MG63 (cell line): ENCODE results near the gene MBD5. TPM values are rescaled to one million over a fixed set of nuclear protein-coding genes. Genes with fewer than 3 reads are reported as not detected.

Experiments
- DNase-seq: peaks from one replicate; pipeline ENCODE4 v3.0.0-alpha.2; 2020
- H3K27me3 ChIP-seq: fragments of 250-450 bp; sonication (Bioruptor Pico); 2 replicates; pipeline ENCODE4 v1.5.1; 2020; ENCODE audit warnings: mild to moderate bottlenecking, moderate library complexity
- H3K36me3 ChIP-seq: fragments of 250-450 bp; sonication (Bioruptor Pico); 2 replicates; pipeline ENCODE4 v1.5.1; 2020; ENCODE audit warnings: mild to moderate bottlenecking, moderate library complexity
- H3K4me3 ChIP-seq: fragments of 250-450 bp; sonication (Bioruptor Pico); 2 replicates; pipeline ENCODE4 v1.5.1; 2020; ENCODE audit warnings: mild to moderate bottlenecking, moderate library complexity
- H3K9me3 ChIP-seq: fragments of 250-450 bp; sonication (Bioruptor Pico); 2 replicates; pipeline ENCODE4 v1.5.1; 2020; ENCODE audit warnings: mild to moderate bottlenecking, moderate library complexity
- total RNA-seq: library from RNA; depleted of rRNA; stranded (reverse); fragments of >200 nt; shearing (Covaris generic); gene quantifications from 2 replicates; pipeline ENCODE4 v1.2.3, GENCODE V29; 2014; ENCODE audit warnings: low replicate concordance

MBD5 gene
- total RNA-seq, 1 experiment from 2014 or later, result 5.9 TPM

- Histone ChIP-seq H3K9me3 (no peaks in the 10 kb centered on the region), H3K36me3 (no peaks in the 10 kb centered on the region), H3K4me3 (no peak overlapping the region), H3K27me3 (no peaks in the 10 kb centered on the region)
- no peak for DNase-seq
Measured at GRCh38 chr2:148493822-148494563, 473.1 kb downstream of the MBD5 start.

DNA sequence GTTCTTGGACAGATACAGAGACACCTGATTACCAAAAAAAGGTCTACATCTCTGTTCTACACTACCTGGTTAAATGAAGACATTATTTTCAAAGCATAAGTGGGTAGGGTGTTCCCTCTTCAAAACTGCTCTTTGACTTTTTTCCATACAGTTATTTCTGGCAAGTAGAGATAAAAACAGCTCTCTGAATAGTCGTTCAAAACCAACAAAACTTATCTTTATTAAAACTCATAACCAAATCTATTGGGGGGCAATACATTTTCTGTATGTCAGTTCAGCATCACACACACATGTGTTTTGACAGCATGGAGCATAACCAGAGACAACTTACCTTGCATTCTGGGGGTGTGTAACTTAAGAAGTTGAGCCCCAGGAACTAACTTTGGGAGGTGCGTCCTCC, 474.7 kb downstream of the MBD5 start:
- H3K4me3 ChIP-seq, result no peak overlapping the region
- no peaks in the 10 kb centered on the region for H3K9me3 ChIP-seq
- H3K27me3 ChIP-seq, result no peaks in the 10 kb centered on the region
- no peaks in the 10 kb centered on the region for H3K36me3 ChIP-seq
- no peak for DNase-seq

GRCh38 chr2:148501545-148501944, 480.7 kb downstream of the MBD5 start:
- no peak for DNase-seq
- Histone ChIP-seq H3K36me3 (no peaks in the 10 kb centered on the region), H3K27me3 (no peaks in the 10 kb centered on the region), H3K9me3 (no peaks in the 10 kb centered on the region), H3K4me3 (no peak overlapping the region)

DNA sequence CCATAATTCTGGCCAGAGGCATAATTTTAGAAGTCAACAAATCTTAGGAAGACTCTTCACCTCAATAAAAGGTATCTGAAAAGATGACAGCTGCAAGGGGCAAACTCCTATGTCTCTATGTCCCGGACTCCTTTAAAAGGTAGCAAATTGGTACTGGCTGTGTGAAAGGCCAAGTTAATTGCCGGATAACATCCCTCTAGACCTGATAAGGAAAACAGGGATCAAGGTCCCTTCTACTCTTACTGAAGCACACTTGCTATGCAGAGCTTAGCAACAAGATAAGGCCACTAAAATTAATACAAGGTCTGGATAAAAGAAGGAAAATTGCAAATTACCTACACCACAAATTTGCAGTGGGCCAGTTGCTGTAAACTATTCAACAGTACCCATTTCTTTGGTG, 482.6 kb downstream of the MBD5 start:
- DNase-seq, result no peak
- Histone ChIP-seq H3K36me3 (no peaks in the 10 kb centered on the region), H3K4me3 (no peak overlapping the region), H3K9me3 (no peaks in the 10 kb centered on the region), H3K27me3 (no peaks in the 10 kb centered on the region)

GRCh38 chr2:148507970-148508369, 487.1 kb downstream of the MBD5 start:
- no peak for DNase-seq

GRCh38 chr2:148508878-148509287, 488.0 kb downstream of the MBD5 start:
- H3K4me3 ChIP-seq, result peak overlapping the region; percentile 12; the same call in 1 of the 2 replicates
- no peak for DNase-seq
- H3K36me3 ChIP-seq, result no peaks in the 10 kb centered on the region
- no peaks in the 10 kb centered on the region for H3K27me3 ChIP-seq
- no peaks in the 10 kb centered on the region for H3K9me3 ChIP-seq

More at GRCh38 chr2:148507970-148508369, 487.1 kb downstream of the MBD5 start:
- Histone ChIP-seq H3K27me3 (no peaks in the 10 kb centered on the region), H3K9me3 (no peaks in the 10 kb centered on the region), H3K4me3 (no peak overlapping the region), H3K36me3 (no peaks in the 10 kb centered on the region)

- H3K36me3 ChIP-seq, result no peaks in the 10 kb centered on the region
- peak; percentile 74 for DNase-seq
- H3K27me3 ChIP-seq, result no peaks in the 10 kb centered on the region
- peak overlapping the region; percentile 12 for H3K4me3 ChIP-seq
- H3K9me3 ChIP-seq, result no peaks in the 10 kb centered on the region
Measured at GRCh38 chr2:148509288-148509902, 488.5 kb downstream of the MBD5 start.

- Histone ChIP-seq H3K4me3 (no peak overlapping the region), H3K9me3 (no peaks in the 10 kb centered on the region), H3K36me3 (no peaks in the 10 kb centered on the region), H3K27me3 (no peaks in the 10 kb centered on the region)
- DNase-seq, result no peak
Measured at GRCh38 chr2:148511883-148512282, 491.0 kb downstream of the MBD5 start.

DNA sequence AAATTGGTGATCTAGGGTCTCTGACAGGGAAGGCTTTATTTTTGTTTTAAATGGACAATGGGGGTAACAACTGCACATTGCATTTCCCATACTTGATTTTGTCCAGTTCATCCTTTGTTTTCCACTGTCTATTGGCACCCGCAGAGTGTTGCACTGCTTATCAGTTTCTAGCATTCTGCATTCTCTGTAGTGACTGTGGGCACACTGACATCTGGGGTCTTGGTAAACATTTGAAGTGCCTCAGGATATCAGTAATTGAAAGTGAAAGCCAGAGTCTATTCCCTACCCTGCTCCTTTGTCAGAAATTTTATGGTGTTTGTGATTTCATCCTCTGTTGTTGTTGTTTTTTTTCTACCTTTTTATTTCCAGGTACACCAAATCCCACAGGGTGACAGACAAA, 491.6 kb downstream of the MBD5 start:
- H3K4me3 ChIP-seq, result no peak overlapping the region
- H3K9me3 ChIP-seq, result no peaks in the 10 kb centered on the region

GRCh38 chr2:148513427-148513826, 492.5 kb downstream of the MBD5 start:
- H3K9me3 ChIP-seq, result no peaks in the 10 kb centered on the region
- no peak overlapping the region for H3K4me3 ChIP-seq
- DNase-seq, result no peak
- no peaks in the 10 kb centered on the region for H3K27me3 ChIP-seq
- no peaks in the 10 kb centered on the region for H3K36me3 ChIP-seq

More for the DNA sequence above, 491.6 kb downstream of the MBD5 start:
- H3K27me3 ChIP-seq, result no peaks in the 10 kb centered on the region
- DNase-seq, result no peak
- H3K36me3 ChIP-seq, result no peaks in the 10 kb centered on the region

GRCh38 chr2:148515120-148515519, 494.2 kb downstream of the MBD5 start:
- DNase-seq, result no peak
- no peaks in the 10 kb centered on the region for H3K9me3 ChIP-seq
- H3K4me3 ChIP-seq, result no peak overlapping the region
- no peaks in the 10 kb centered on the region for H3K36me3 ChIP-seq
- no peaks in the 10 kb centered on the region for H3K27me3 ChIP-seq

- DNase-seq, result no peak
Measured at GRCh38 chr2:148515976-148516375, 495.1 kb downstream of the MBD5 start.

DNA sequence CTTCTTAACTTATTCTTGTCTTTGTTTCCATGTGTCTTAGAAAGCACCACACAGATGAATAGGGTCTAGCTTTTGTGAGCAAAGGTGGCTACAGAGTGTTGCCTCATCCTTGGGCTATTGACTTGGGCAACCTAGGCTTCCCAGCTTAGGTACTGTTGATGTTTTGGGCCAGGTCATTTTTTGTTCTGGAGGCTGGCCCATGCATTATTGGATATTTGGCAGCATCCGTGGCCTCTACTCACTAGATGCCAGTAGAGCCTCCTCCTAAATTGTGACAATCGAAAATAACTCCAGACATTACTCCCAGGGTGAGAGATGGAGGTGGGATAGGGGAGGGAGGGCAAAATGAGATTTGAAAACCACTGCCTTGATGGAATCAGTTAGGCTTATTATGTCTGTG, 496.4 kb downstream of the MBD5 start:
- no peaks in the 10 kb centered on the region for H3K36me3 ChIP-seq
- no peaks in the 10 kb centered on the region for H3K27me3 ChIP-seq

More at GRCh38 chr2:148515976-148516375, 495.1 kb downstream of the MBD5 start:
- Histone ChIP-seq H3K9me3 (no peaks in the 10 kb centered on the region), H3K27me3 (no peaks in the 10 kb centered on the region), H3K36me3 (no peaks in the 10 kb centered on the region), H3K4me3 (no peak overlapping the region)

GRCh38 chr2:148517822-148518221, 496.9 kb downstream of the MBD5 start:
- H3K27me3 ChIP-seq, result no peaks in the 10 kb centered on the region
- H3K9me3 ChIP-seq, result no peaks in the 10 kb centered on the region
- no peak overlapping the region for H3K4me3 ChIP-seq
- no peaks in the 10 kb centered on the region for H3K36me3 ChIP-seq
- no peak for DNase-seq

More for the DNA sequence above, 496.4 kb downstream of the MBD5 start:
- no peak for DNase-seq
- no peak overlapping the region for H3K4me3 ChIP-seq
- H3K9me3 ChIP-seq, result no peaks in the 10 kb centered on the region

- Histone ChIP-seq H3K27me3 (no peaks in the 10 kb centered on the region), H3K36me3 (no peaks in the 10 kb centered on the region), H3K9me3 (no peaks in the 10 kb centered on the region), H3K4me3 (no peak overlapping the region)
- DNase-seq, result no peak
Measured at GRCh38 chr2:148519013-148519412, 498.1 kb downstream of the MBD5 start.

DNA sequence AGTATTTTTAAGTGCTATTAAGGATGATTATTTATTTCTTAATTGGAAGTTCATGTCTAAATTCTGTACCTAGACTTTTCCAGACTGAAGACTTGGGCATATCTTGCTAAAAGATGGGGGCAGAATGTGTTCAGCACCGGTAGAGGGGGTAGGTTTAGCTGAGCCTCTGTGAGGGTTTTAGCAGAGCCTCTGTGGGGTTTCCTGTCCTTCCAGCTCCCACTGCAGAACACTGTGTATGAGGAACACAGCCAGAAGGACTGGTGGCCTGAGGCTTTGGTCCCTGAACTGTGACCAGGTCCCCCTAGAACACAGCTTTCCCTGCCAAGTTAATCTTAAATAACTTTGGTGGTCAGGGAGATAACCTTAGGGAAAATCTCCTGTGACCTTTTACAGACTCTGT, 500.3 kb downstream of the MBD5 start:
- H3K36me3 ChIP-seq, result no peaks in the 10 kb centered on the region
- no peaks in the 10 kb centered on the region for H3K27me3 ChIP-seq
- no peak for DNase-seq
- no peak overlapping the region for H3K4me3 ChIP-seq
- H3K9me3 ChIP-seq, result no peaks in the 10 kb centered on the region

- H3K9me3 ChIP-seq, result no peaks in the 10 kb centered on the region
- H3K4me3 ChIP-seq, result no peak overlapping the region
- no peak for DNase-seq
- H3K27me3 ChIP-seq, result no peaks in the 10 kb centered on the region
- H3K36me3 ChIP-seq, result no peaks in the 10 kb centered on the region
Measured at GRCh38 chr2:148523315-148523714, 502.4 kb downstream of the MBD5 start.

- Histone ChIP-seq H3K9me3 (no peaks in the 10 kb centered on the region), H3K4me3 (no peak overlapping the region), H3K36me3 (no peaks in the 10 kb centered on the region), H3K27me3 (no peaks in the 10 kb centered on the region)
- DNase-seq, result no peak
Measured at GRCh38 chr2:148524519-148524919, 503.6 kb downstream of the MBD5 start.
